Measurements from ENCODE around the gene GLIS2.

The GLIS2 gene

GRCh38 chr16:4327386-4328045, 11.6 kb downstream of the GLIS2 start:
- Histone ChIP-seq H3K9ac (ENCODE audit: low read length) (no peak overlapping the region), H3K79me2 (ENCODE audit: insufficient read depth, low read length) (no peaks in the 10 kb centered on the region)

DNA sequence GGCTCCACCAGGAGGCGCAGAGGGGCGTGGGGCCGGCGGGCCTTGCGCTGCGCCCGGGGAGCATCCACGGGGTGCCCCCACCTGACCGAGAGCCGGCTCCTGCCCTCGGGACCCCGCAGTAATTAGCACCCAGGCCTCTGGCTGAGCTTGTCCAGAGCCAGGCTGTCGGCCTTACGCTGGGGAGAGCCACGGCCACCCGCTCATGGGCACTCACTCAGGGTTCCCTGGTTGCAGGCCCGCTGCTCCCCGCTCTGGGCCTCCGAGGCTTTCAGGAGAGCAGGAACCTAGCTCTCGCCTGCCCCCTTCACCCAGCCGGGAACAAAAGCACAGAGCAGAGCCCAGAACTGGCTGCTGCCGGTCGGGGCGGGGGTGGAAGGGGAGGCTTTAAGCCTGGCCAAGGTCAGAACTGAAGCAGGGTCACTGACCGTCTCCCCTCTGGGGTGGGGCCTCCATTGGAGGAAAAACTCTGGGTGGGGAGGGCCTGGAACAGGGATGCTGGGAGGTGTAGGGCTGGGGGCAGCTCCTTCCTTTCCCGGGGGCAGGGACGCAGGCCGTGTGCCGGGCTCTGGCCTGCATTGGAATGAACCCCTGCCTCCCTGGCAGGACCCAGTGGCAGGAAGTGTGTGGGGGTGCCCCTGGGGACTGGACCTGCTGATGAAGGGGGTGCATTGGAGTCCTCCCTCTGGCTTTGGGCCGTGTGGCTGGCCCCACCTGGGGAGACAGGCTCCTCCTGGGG, 12.3 kb downstream of the GLIS2 start:
- H3K9me2 ChIP-seq (ENCODE audit: low read depth, low read length), result no peaks in the 10 kb centered on the region
- no peak overlapping the region for H3K4me3 ChIP-seq (ENCODE audit: low read depth, low read length, poor library complexity, severe bottlenecking)
- H3K9ac ChIP-seq (ENCODE audit: low read length), result no peak overlapping the region
- no peak overlapping the region for H2AFZ ChIP-seq (ENCODE audit: low read length)
- no peaks in the 10 kb centered on the region for H3F3A ChIP-seq (ENCODE audit: insufficient read depth, low read length)
- no peaks in the 10 kb centered on the region for H3K79me2 ChIP-seq (ENCODE audit: insufficient read depth, low read length)
- no peaks in the 10 kb centered on the region for H4K20me1 ChIP-seq (ENCODE audit: insufficient read depth, low read length)
- peaks cover 12% of the 10 kb centered on the region; the same call in 1 of the 2 replicates for H3K27me3 ChIP-seq (ENCODE audit: insufficient read depth, low read length)
- H3K4me1 ChIP-seq (ENCODE audit: insufficient read depth, low read length, severe bottlenecking), result peaks cover 5% of the 10 kb centered on the region
- H3K36me3 ChIP-seq (ENCODE audit: insufficient read depth, low read length), result no peaks in the 10 kb centered on the region
- TF ChIP-seq CTCF (IDR thresholded peaks at IDR 0.05; ENCODE audit: low read length), result peak; percentile 24
- TF ChIP-seq EZH2 (IDR thresholded peaks at IDR 0.05; ENCODE audit: borderline replicate concordance, low read length), result no peak
- H3K27ac ChIP-seq (ENCODE audit: low read depth, low read length, poor library complexity, severe bottlenecking), result no peak overlapping the region
- H3K9me3 ChIP-seq (ENCODE audit: low read length), result no peaks in the 10 kb centered on the region
- peak overlapping the region; percentile 41; the same call in 1 of the 2 replicates for H3K4me2 ChIP-seq (ENCODE audit: low read length)

More at GRCh38 chr16:4327386-4328045, 11.6 kb downstream of the GLIS2 start:
- H3K36me3 ChIP-seq (ENCODE audit: insufficient read depth, low read length), result no peaks in the 10 kb centered on the region
- H3K27ac ChIP-seq (ENCODE audit: low read depth, low read length, poor library complexity, severe bottlenecking), result no peak overlapping the region
- peaks cover 12% of the 10 kb centered on the region; the same call in 1 of the 2 replicates for H3K27me3 ChIP-seq (ENCODE audit: insufficient read depth, low read length)
- TF ChIP-seq CTCF (IDR thresholded peaks at IDR 0.05; ENCODE audit: low read length) (no peak), EZH2 (IDR thresholded peaks at IDR 0.05; ENCODE audit: borderline replicate concordance, low read length) (no peak)
- H4K20me1 ChIP-seq (ENCODE audit: insufficient read depth, low read length), result no peaks in the 10 kb centered on the region
- peak overlapping the region; percentile 41; the same call in 1 of the 2 replicates for H3K4me2 ChIP-seq (ENCODE audit: low read length)
- peaks cover 5% of the 10 kb centered on the region for H3K4me1 ChIP-seq (ENCODE audit: insufficient read depth, low read length, severe bottlenecking)
- H3K4me3 ChIP-seq (ENCODE audit: low read depth, low read length, poor library complexity, severe bottlenecking), result no peak overlapping the region
- H3K9me2 ChIP-seq (ENCODE audit: low read depth, low read length), result no peaks in the 10 kb centered on the region
- H3K9me3 ChIP-seq (ENCODE audit: low read length), result no peaks in the 10 kb centered on the region
- H2AFZ ChIP-seq (ENCODE audit: low read length), result no peak overlapping the region
- H3F3A ChIP-seq (ENCODE audit: insufficient read depth, low read length), result no peaks in the 10 kb centered on the region

GRCh38 chr16:4328782-4329775, 13.2 kb downstream of the GLIS2 start:
- Histone ChIP-seq H3K79me2 (ENCODE audit: insufficient read depth, low read length) (no peaks in the 10 kb centered on the region), H3K36me3 (ENCODE audit: insufficient read depth, low read length) (no peaks in the 10 kb centered on the region), H3K27me3 (ENCODE audit: insufficient read depth, low read length) (peaks cover 12% of the 10 kb centered on the region; the same call in 1 of the 2 replicates), H3K9me3 (ENCODE audit: low read length) (no peaks in the 10 kb centered on the region), H4K20me1 (ENCODE audit: insufficient read depth, low read length) (no peaks in the 10 kb centered on the region), H3K27ac (ENCODE audit: low read depth, low read length, poor library complexity, severe bottlenecking) (no peak overlapping the region), H3K4me2 (ENCODE audit: low read length) (no peak overlapping the region), H3K4me1 (ENCODE audit: insufficient read depth, low read length, severe bottlenecking) (peaks cover 5% of the 10 kb centered on the region), H2AFZ (ENCODE audit: low read length) (no peak overlapping the region), H3F3A (ENCODE audit: insufficient read depth, low read length) (no peaks in the 10 kb centered on the region), H3K9me2 (ENCODE audit: low read depth, low read length) (no peaks in the 10 kb centered on the region), H3K9ac (ENCODE audit: low read length) (no peak overlapping the region), H3K4me3 (ENCODE audit: low read depth, low read length, poor library complexity, severe bottlenecking) (no peak overlapping the region)
- TF ChIP-seq EZH2 (IDR thresholded peaks at IDR 0.05; ENCODE audit: borderline replicate concordance, low read length), result no peak
- no peak for TF ChIP-seq CTCF (IDR thresholded peaks at IDR 0.05; ENCODE audit: low read length)

Measured in OCI-LY1 (cell line).